ENCODE results near the gene SNAI1. TPM values are rescaled to one million over a fixed set of nuclear protein-coding genes. Genes with fewer than 3 reads are reported as not detected.
A peak's percentile ranks its signal among the peaks of the same experiment; 100 is the strongest.
"Not testable (repeated sequence)": the region's sequence is repeated elsewhere in the genome, so short reads cannot be mapped to it uniquely, and the experiment has no call there.

The SNAI1 gene
- total and polyA plus RNA-seq, 12 donors: 0.59 to 7.6 (median 2.7) TPM

- Histone ChIP-seq H3K27ac (no peak overlapping the region), H3K27me3 (no peaks in the 10 kb centered on the region), H3K36me3 (peaks cover 5 to 99% (median 84%) of the 10 kb centered on the region in 9 donors), H3K9me3 (no peaks in the 10 kb centered on the region), H3K4me1 (peaks cover 0 to 16% (median 0%) of the 10 kb centered on the region in 9 donors), H3K4me3 (no peak overlapping the region)
- TF ChIP-seq CTCF (IDR thresholded peaks at IDR 0.05): no peak
- intact Hi-C loops (cut with DNase I): no loop called here
- DNase-seq (no peak), ATAC-seq (no peak)
- WGBS, 2 donors: 90 to 92% methylated on average over 11 of the region's 11 CpGs
Measured at GRCh38 chr20:49948809-49949507, 33.8 kb upstream of the SNAI1 start.

GRCh38 chr20:49951151-49951550, 31.6 kb upstream of the SNAI1 start:
- peaks cover 5 to 99% (median 73%) of the 10 kb centered on the region in 9 donors for H3K36me3 ChIP-seq
- 93 to 94% methylated on average over 4 of the region's 4 CpGs for WGBS, 2 donors

GRCh38 chr20:49955167-49955566, 27.6 kb upstream of the SNAI1 start:
- Histone ChIP-seq H3K36me3 (peaks cover 0 to 98% (median 48%) of the 10 kb centered on the region in 9 donors), H3K27ac (no peak overlapping the region), H3K4me3 (no peak overlapping the region), H3K9me3 (no peaks in the 10 kb centered on the region), H3K4me1 (peaks cover 0 to 10% (median 0%) of the 10 kb centered on the region in 9 donors), H3K27me3 (no peaks in the 10 kb centered on the region)
- no peak for DNase-seq
- intact Hi-C loops (cut with DNase I): no loop called here
- TF ChIP-seq CTCF (IDR thresholded peaks at IDR 0.05): no peak
- 92 to 93% methylated on average over 3 of the region's 3 CpGs for WGBS, 2 donors
- ATAC-seq: peak in 2 of 8 donors; percentile 14 to 23

More at GRCh38 chr20:49951151-49951550, 31.6 kb upstream of the SNAI1 start:
- H3K27me3 ChIP-seq: no peaks in the 10 kb centered on the region
- no peak for TF ChIP-seq CTCF (IDR thresholded peaks at IDR 0.05)
- no peaks in the 10 kb centered on the region for H3K9me3 ChIP-seq
- intact Hi-C loops (cut with DNase I): no loop called here
- H3K4me1 ChIP-seq: no peaks in the 10 kb centered on the region
- ATAC-seq: no peak
- no peak overlapping the region for H3K4me3 ChIP-seq
- no peak for DNase-seq
- peak overlapping the region in 1 of 10 donors; percentile 3 for H3K27ac ChIP-seq

GRCh38 chr20:49955830-49956396, 26.9 kb upstream of the SNAI1 start:
- H3K27ac ChIP-seq; H3K27me3 ChIP-seq; intact Hi-C loops (cut with DNase I); H3K4me3 ChIP-seq; ATAC-seq; DNase-seq; H3K9me3 ChIP-seq: not testable (repeated sequence)
- WGBS, 2 donors: 91 to 96% methylated on average over 12 of the region's 12 CpGs
- peaks cover 0 to 93% (median 41%) of the 10 kb centered on the region in 9 donors for H3K36me3 ChIP-seq
- peaks cover 0 to 10% (median 0%) of the 10 kb centered on the region in 9 donors for H3K4me1 ChIP-seq

- TF ChIP-seq CTCF (IDR thresholded peaks at IDR 0.05): no peak
Measured at GRCh38 chr20:49956689-49957088, 26.1 kb upstream of the SNAI1 start.

GRCh38 chr20:49957089-49957938, 25.5 kb upstream of the SNAI1 start:
- peak overlapping the region in 3 of 10 donors; percentile 9 to 37 (median 15) for H3K27ac ChIP-seq
- H3K27me3 ChIP-seq; ATAC-seq; intact Hi-C loops (cut with DNase I); H3K9me3 ChIP-seq; H3K4me3 ChIP-seq: not testable (repeated sequence)
- 80 to 81% methylated on average over 12 of the region's 12 CpGs for WGBS, 2 donors
- peaks cover 0 to 10% (median 0%) of the 10 kb centered on the region in 9 donors for H3K4me1 ChIP-seq
- H3K36me3 ChIP-seq: peaks cover 0 to 79% (median 28%) of the 10 kb centered on the region in 9 donors
- peak in 1 of 2 donors; percentile 69 for DNase-seq

More at GRCh38 chr20:49956689-49957088, 26.1 kb upstream of the SNAI1 start:
- H3K9me3 ChIP-seq: no peaks in the 10 kb centered on the region
- H3K4me3 ChIP-seq: no peak overlapping the region
- intact Hi-C loops (cut with DNase I): no loop called here
- DNase-seq (no peak), ATAC-seq (peak in 1 of 8 donors; percentile 19)
- WGBS, 2 donors: 96 to 98% methylated on average over 18 of the region's 18 CpGs
- H3K36me3 ChIP-seq: peaks cover 0 to 85% (median 35%) of the 10 kb centered on the region in 9 donors
- no peaks in the 10 kb centered on the region for H3K27me3 ChIP-seq
- peak overlapping the region in 1 of 10 donors; percentile 9 for H3K27ac ChIP-seq
- H3K4me1 ChIP-seq: peaks cover 0 to 10% (median 0%) of the 10 kb centered on the region in 9 donors
